Measurements from ENCODE around the gene ISCU.

Gene ISCU

DNA sequence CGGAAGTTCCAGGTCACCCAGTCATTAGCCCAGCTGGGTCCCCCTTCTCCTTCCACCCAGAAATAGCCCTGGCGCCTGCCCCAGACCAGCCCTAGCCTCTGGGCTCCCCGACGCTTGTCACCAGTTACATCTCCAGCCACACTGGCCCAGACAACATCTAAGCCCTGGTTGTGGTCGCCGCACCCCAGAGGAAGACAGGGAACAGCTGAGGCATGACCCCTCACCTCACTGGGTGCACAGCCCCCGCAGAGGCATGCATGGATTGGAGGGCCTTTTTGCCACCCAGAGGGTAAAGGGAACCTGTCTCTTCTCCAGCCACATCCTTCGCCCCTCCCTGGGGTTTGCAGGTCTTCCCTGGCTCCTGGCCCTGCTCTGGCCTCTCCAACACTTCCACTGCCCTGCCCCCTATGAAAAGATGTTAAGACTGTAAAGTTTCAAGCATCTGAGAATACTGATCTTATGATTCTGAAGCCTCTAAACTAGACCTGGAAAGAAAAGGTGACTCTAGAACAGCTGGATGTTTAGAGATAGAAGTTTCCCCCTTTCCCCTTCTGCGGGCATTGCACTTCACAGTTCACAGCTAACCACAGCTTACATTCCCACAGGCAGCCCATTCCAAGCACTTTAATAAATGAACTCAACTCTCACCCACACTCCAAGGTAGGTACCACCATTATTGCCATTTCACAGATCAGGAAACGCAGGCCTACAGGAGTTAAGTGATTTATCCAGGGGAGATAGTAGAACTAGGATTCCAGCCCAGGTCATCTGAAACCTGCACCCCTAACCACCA is 20.8 kb downstream of the ISCU start:
- intact Hi-C loops (cut with DNase I; ENCODE audit: low total_unique reads), result no loop called here
- no peak overlapping the region for H3K27ac ChIP-seq

DNA sequence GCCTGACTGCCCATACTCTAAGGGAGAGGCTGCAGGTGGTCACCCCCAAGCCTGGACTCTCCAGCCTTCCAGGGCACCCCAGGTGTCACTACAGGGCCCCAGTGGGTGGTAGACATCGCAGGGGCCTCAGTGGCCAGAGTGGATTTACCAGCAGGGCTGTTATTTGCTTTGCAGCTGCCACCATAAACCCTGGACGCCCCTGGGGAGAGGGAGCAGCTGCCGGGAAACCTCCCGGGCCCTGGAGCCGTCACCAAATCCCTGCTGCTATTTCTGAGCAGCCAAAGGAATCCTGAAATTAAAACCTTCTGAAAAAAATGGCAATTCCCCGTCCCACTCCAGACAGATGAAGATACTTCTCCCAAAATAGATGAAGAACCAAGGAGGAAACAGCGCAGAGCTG is 21.6 kb downstream of the ISCU start:
- intact Hi-C loops (cut with DNase I; ENCODE audit: low total_unique reads), result no loop called here
- H3K36me3 ChIP-seq, result no peaks in the 10 kb centered on the region
- TF ChIP-seq, protein P1, sequence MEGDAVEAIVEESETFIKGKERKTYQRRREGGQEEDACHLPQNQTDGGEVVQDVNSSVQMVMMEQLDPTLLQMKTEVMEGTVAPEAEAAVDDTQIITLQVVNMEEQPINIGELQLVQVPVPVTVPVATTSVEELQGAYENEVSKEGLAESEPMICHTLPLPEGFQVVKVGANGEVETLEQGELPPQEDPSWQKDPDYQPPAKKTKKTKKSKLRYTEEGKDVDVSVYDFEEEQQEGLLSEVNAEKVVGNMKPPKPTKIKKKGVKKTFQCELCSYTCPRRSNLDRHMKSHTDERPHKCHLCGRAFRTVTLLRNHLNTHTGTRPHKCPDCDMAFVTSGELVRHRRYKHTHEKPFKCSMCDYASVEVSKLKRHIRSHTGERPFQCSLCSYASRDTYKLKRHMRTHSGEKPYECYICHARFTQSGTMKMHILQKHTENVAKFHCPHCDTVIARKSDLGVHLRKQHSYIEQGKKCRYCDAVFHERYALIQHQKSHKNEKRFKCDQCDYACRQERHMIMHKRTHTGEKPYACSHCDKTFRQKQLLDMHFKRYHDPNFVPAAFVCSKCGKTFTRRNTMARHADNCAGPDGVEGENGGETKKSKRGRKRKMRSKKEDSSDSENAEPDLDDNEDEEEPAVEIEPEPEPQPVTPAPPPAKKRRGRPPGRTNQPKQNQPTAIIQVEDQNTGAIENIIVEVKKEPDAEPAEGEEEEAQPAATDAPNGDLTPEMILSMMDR (IDR thresholded peaks at IDR 0.05), result no peak
- no peak overlapping the region for H3K27ac ChIP-seq
- H3K4me1 ChIP-seq, result no peaks in the 10 kb centered on the region
- H3K4me3 ChIP-seq, result no peak overlapping the region
- no peak for DNase-seq
- no peaks in the 10 kb centered on the region for H3K9me3 ChIP-seq
- H3K27me3 ChIP-seq, result no peaks in the 10 kb centered on the region

More for the DNA sequence above, 20.8 kb downstream of the ISCU start:
- Histone ChIP-seq H3K4me3 (no peak overlapping the region), H3K4me1 (no peaks in the 10 kb centered on the region), H3K36me3 (no peaks in the 10 kb centered on the region), H3K27me3 (no peaks in the 10 kb centered on the region), H3K9me3 (no peaks in the 10 kb centered on the region)
- TF ChIP-seq, protein P1 (IDR thresholded peaks at IDR 0.05), result no peak
- no peak for DNase-seq

DNA sequence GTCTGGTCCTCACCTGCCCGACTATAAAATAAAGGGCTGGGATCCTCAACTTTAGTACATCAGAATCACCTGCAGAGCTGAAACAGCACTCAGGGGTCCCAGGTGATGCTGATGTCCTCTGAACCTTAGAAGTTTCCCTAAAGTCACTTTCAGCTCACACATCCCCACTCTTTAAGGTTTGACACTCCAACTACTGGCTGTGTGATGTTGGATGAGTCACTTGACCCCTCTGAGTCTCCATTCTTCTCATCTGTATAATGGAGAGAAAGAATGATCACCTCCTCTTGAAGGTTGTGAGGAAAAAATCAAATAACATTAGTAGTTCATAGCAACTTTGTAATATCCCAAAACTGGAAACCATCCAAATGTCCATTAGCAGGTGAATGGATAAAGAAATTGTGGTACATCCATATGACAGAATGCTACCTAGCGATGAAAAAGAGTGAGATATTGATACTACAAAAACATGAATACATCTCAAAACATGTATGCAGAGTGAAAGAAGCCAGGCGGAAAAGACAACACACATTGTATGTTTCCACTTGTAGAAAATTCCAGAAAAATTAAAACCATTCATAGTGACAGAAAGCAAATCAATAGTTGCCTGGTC is 22.2 kb downstream of the ISCU start:
- Histone ChIP-seq H3K4me3 (no peak overlapping the region), H3K4me1 (no peaks in the 10 kb centered on the region), H3K36me3 (no peaks in the 10 kb centered on the region), H3K9me3 (no peaks in the 10 kb centered on the region), H3K27me3 (peaks cover 0 to 1% of the 10 kb centered on the region in 2 donors), H3K27ac (no peak overlapping the region)
- intact Hi-C loops (cut with DNase I; ENCODE audit: low total_unique reads), result no loop called here
- TF ChIP-seq, protein P1 (IDR thresholded peaks at IDR 0.05), result no peak
- no peak for DNase-seq

DNA sequence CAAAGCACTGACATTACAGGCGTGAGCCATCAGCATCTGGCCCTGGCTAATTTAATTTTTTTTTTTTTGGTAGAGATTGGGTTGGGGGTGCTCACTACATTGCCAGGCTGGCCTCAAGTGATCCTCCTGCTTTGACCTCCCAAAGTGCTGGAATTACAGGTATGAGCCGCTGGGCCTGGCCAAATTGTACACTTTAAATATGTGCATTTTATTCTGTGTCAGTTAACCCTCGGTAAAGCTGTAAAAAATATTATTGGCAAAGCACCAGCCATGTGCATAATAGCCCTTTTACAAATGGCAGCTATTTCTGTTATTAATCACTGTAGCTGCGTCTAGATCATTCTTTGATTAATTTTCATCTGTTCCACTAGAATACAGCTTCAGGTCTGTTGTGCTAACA is 23.5 kb downstream of the ISCU start:
- Histone ChIP-seq H3K27ac (no peak overlapping the region), H3K4me3 (no peak overlapping the region), H3K27me3 (peaks cover 0 to 6% of the 10 kb centered on the region in 2 donors), H3K9me3 (no peaks in the 10 kb centered on the region), H3K4me1 (no peaks in the 10 kb centered on the region), H3K36me3 (no peaks in the 10 kb centered on the region)
- TF ChIP-seq, protein P1 (IDR thresholded peaks at IDR 0.05), result no peak
- intact Hi-C loops (cut with DNase I; ENCODE audit: low total_unique reads), result no loop called here
- no peak for DNase-seq

DNA sequence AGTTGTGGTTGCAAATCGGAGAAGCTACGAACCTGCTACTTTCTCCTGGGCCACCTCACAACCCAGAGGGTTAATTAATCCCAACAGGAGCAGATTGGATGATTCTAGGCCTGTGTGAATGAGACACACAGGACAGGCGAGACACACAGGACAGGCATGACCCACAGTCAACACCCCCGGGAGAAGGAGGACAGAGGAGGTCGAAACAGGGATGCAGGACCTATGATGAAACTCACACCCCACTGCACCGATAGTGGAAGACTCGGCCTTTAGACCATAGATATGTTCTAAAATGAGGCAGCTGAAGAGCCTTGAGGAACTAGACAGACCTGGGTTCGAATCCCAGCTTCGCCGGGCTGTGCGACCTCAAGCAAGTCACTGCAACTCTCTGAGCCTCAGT is 23.9 kb downstream of the ISCU start:
- H3K4me3 ChIP-seq, result no peak overlapping the region
- no peaks in the 10 kb centered on the region for H3K9me3 ChIP-seq
- no peaks in the 10 kb centered on the region for H3K4me1 ChIP-seq
- H3K27me3 ChIP-seq, result peaks cover 0 to 6% of the 10 kb centered on the region in 2 donors
- DNase-seq, result no peak
- TF ChIP-seq, protein P1 (IDR thresholded peaks at IDR 0.05), result no peak
- no peaks in the 10 kb centered on the region for H3K36me3 ChIP-seq
- no peak overlapping the region for H3K27ac ChIP-seq
- intact Hi-C loops (cut with DNase I; ENCODE audit: low total_unique reads), result no loop called here
